Liver (tissue), 9 donors: Measurements from ENCODE around the gene ZFAND2A. TPM values are rescaled to one million over a fixed set of nuclear protein-coding genes. Genes with fewer than 3 reads are reported as not detected.

Experiments
- DNase-seq: peaks from one replicate; pipeline ENCODE4 v3.0.0-alpha.2; 2017; ENCODE audit warnings: low spot score
- H3K27ac ChIP-seq, 2 donors: one replicate each; pipeline ENCODE4 v1.7.0; 2013; ENCODE audit warnings: inconsistent platforms in 2 of 2, low read length in 2 of 2, control low read depth in 1 of 2, low read depth in 1 of 2, mild to moderate bottlenecking in 1 of 2
- H3K27me3 ChIP-seq, 4 donors: one replicate each; pipeline versions ENCODE4 v1.6.1 to v1.7.0; 2013; ENCODE audit warnings: low read length in 3 of 4, inconsistent platforms in 1 of 4, mild to moderate bottlenecking in 1 of 4, moderate library complexity in 1 of 4; ENCODE audit not compliant: control insufficient read depth in 4 of 4, insufficient read depth in 4 of 4
- H3K36me3 ChIP-seq, 4 donors: one replicate each; pipeline versions ENCODE4 v1.6.1 to v1.7.0; 2013; ENCODE audit warnings: low read length in 3 of 4, mild to moderate bottlenecking in 3 of 4, low read depth in 1 of 4, moderate library complexity in 1 of 4; ENCODE audit not compliant: control insufficient read depth in 4 of 4, insufficient read depth in 3 of 4
- H3K4me1 ChIP-seq, 4 donors: one replicate each; pipeline versions ENCODE4 v1.6.1 to v1.7.0; 2013; ENCODE audit warnings: low read length in 3 of 4, mild to moderate bottlenecking in 3 of 4, moderate library complexity in 1 of 4; ENCODE audit not compliant: control insufficient read depth in 4 of 4, insufficient read depth in 4 of 4
- H3K4me3 ChIP-seq, 3 donors: one replicate each; pipeline versions ENCODE4 v1.6.1 to v1.7.0; 2013; ENCODE audit warnings: low read length in 3 of 3, control low read depth in 1 of 3, low read depth in 1 of 3, mild to moderate bottlenecking in 1 of 3
- H3K9ac ChIP-seq, 2 donors: one replicate each; pipeline ENCODE4 v1.7.0; 2013; ENCODE audit warnings: low read length in 2 of 2, mild to moderate bottlenecking in 2 of 2, moderate library complexity in 2 of 2, control low read depth in 1 of 2, low read depth in 1 of 2
- H3K9me3 ChIP-seq, 4 donors: one replicate each; pipeline versions ENCODE4 v1.6.1 to v1.7.0; 2013; ENCODE audit warnings: low read length in 3 of 4; ENCODE audit not compliant: control insufficient read depth in 4 of 4
- EGR1 ChIP-seq, 2 donors: IDR thresholded peaks; 2 replicates each; pipeline ENCODE4 v1.6.1; 2016 to 2018; ENCODE audit warnings: antibody characterized with exemption in 2 of 2, low read depth in 2 of 2
- FOXA1 ChIP-seq: IDR thresholded peaks from 2 replicates; pipeline ENCODE4 v1.6.1; 2016; ENCODE audit warnings: antibody characterized with exemption
- FOXA2 ChIP-seq: IDR thresholded peaks from 2 replicates; pipeline ENCODE4 v1.6.1; 2016; ENCODE audit warnings: antibody characterized with exemption
- GABPA ChIP-seq, 2 donors: IDR thresholded peaks in 1 of 2; conservative IDR thresholded peaks in 1 of 2; 2 replicates each; pipeline ENCODE4 v1.6.1; 2016; ENCODE audit warnings: antibody characterized with exemption in 2 of 2, mild to moderate bottlenecking in 1 of 2, moderate library complexity in 1 of 2
- HNF4A ChIP-seq, 2 donors: conservative IDR thresholded peaks; 2 replicates each; pipeline ENCODE4 v1.6.1; 2016; ENCODE audit warnings: antibody characterized with exemption in 2 of 2, mild to moderate bottlenecking in 2 of 2
- HNF4G ChIP-seq: IDR thresholded peaks from 2 replicates; pipeline ENCODE4 v1.6.1; 2016; ENCODE audit warnings: antibody characterized with exemption
- JUND ChIP-seq, 2 donors: IDR thresholded peaks; 2 replicates each; pipeline ENCODE4 v1.6.1; 2016; ENCODE audit warnings: antibody characterized with exemption in 2 of 2
- NR2F2 ChIP-seq: IDR thresholded peaks from 2 replicates; pipeline ENCODE4 v1.6.1; 2016; ENCODE audit warnings: antibody characterized with exemption
- RAD21 ChIP-seq, 2 donors: IDR thresholded peaks; 2 replicates each; pipeline ENCODE4 v1.6.1; 2016; ENCODE audit warnings: antibody characterized with exemption in 2 of 2, mild to moderate bottlenecking in 2 of 2
- RXRA ChIP-seq, 2 donors: IDR thresholded peaks; 2 replicates each; pipeline ENCODE4 v1.6.1; 2017 to 2018; ENCODE audit warnings: antibody characterized with exemption in 2 of 2, mild to moderate bottlenecking in 1 of 2
- SP1 ChIP-seq: IDR thresholded peaks from 2 replicates; pipeline ENCODE4 v1.6.1; 2018; ENCODE audit warnings: antibody characterized with exemption, mild to moderate bottlenecking
- TAF1 ChIP-seq: conservative IDR thresholded peaks from 2 replicates; pipeline ENCODE4 v1.6.1; 2016; ENCODE audit warnings: antibody characterized with exemption, mild to moderate bottlenecking
- YY1 ChIP-seq: IDR thresholded peaks from 2 replicates; pipeline ENCODE4 v1.6.1; 2016; ENCODE audit warnings: antibody characterized with exemption, mild to moderate bottlenecking
- WGBS: extraction: QIAGEN DNeasy Blood & Tissue Kit; methylation state at CpG from one replicate; pipeline ENCODE4 v1.1.7; 2013; 5-methylcytosine and 5-hydroxymethylcytosine counted together
- polyA plus RNA-seq, 2 donors: library from polyadenylated mRNA; stranded (reverse) in 1 of 2; unstranded in 1 of 2; fragments of 200-250 nt in 1 of 2; fragments of >200 nt in 1 of 2; fragmentation: Nextera tagmentation in 1 of 2; extraction: Ambion mirVana in 1 of 2; gene quantifications; one replicate each; pipeline versions ENCODE4 v1.2.1 to v1.2.3, GENCODE V29; 2013 to 2015
- total RNA-seq, 2 donors: library from RNA; depleted of rRNA; stranded (reverse); fragments of >200 nt; gene quantifications; one replicate each; pipeline ENCODE4 v1.2.3, GENCODE V29; 2014
- TF ChIP-seq, protein P1 (sequence below): IDR thresholded peaks from 2 replicates; pipeline ENCODE4 v1.6.1; 2016; ENCODE audit warnings: antibody characterized with exemption
- TF ChIP-seq, protein P2 (sequence below): IDR thresholded peaks from 2 replicates; pipeline ENCODE4 v1.6.1; 2016; ENCODE audit warnings: antibody characterized with exemption
- TF ChIP-seq, protein P3 (sequence below): IDR thresholded peaks from 2 replicates; pipeline ENCODE4 v1.6.1; 2016; ENCODE audit warnings: antibody characterized with exemption, mild to moderate bottlenecking
- TF ChIP-seq, protein P4 (sequence below): IDR thresholded peaks from 2 replicates; pipeline ENCODE4 v1.6.1; 2016; ENCODE audit warnings: antibody characterized with exemption
- TF ChIP-seq, protein P5 (sequence below): fragments of 150-350 bp; IDR thresholded peaks from 2 replicates; pipeline ENCODE4 v1.5.1; 2017; ENCODE audit warnings: improper control_type of control experiment, low read depth, low read length; ENCODE audit not compliant: missing input control
- donor health status: healthy.
- donor health status: healthy.
- donor health status: healthy.
- donor health status: healthy.
- donor health status: healthy.

Gene ZFAND2A
- total and polyA plus RNA-seq, 4 donors, result 12.5 to 53.3 (median 33.5) TPM

DNA sequence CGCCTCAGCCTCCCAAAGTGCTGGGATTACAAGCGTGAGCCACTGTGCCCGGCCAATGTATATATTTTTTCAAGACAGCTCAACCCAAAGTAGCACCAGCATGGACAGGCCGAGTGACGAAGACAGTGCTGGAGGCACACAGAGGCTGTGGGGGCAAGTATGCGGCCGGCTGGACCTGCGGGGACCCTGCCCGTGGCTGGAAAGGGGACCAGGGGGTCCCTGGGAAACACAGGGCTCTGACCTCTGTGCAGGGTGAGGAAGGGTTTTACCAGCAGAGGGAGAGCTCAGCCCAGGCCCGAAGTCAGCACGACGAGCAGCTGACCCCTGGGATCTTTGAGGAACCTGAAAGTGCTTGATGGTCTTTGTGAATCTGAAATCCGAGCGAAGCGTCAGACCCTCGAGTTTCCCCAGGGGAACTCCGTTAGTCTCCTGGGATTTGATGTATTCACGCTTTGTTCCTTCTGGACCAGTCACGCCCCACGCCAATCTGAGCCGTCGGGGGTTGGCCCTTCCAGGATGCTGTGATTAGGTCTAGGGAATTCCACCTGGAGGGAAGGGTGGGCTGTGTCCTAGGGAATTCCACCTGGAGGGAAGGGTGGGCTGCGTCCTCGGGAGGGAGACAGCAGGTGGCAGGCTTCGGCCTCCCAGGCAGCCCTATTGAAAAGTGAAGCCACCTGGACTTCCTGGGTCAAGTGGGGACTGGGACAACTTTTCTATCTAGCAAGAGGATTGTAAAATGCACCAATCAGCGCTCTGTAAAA is 10.9 kb upstream of the ZFAND2A start:
- Histone ChIP-seq H3K27me3 (no peaks in the 10 kb centered on the region), H3K27ac (no peak overlapping the region), H3K4me3 (no peak overlapping the region), H3K9ac (no peak overlapping the region), H3K9me3 (no peaks in the 10 kb centered on the region), H3K4me1 (peaks cover 7 to 15% (median 11%) of the 10 kb centered on the region in 4 donors), H3K36me3 (no peaks in the 10 kb centered on the region)
- TF ChIP-seq, protein P1, sequence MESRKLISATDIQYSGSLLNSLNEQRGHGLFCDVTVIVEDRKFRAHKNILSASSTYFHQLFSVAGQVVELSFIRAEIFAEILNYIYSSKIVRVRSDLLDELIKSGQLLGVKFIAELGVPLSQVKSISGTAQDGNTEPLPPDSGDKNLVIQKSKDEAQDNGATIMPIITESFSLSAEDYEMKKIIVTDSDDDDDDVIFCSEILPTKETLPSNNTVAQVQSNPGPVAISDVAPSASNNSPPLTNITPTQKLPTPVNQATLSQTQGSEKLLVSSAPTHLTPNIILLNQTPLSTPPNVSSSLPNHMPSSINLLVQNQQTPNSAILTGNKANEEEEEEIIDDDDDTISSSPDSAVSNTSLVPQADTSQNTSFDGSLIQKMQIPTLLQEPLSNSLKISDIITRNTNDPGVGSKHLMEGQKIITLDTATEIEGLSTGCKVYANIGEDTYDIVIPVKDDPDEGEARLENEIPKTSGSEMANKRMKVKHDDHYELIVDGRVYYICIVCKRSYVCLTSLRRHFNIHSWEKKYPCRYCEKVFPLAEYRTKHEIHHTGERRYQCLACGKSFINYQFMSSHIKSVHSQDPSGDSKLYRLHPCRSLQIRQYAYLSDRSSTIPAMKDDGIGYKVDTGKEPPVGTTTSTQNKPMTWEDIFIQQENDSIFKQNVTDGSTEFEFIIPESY, result no peak
- TF ChIP-seq HNF4A (conservative IDR thresholded peaks at IDR 0.05) (no peak), TAF1 (no peak), GABPA (IDR thresholded peaks at IDR 0.05 in 1 of 2, conservative IDR thresholded peaks at IDR 0.05 in 1 of 2) (no peak), FOXA1 (no peak), NR2F2 (no peak), HNF4G (no peak), RXRA (IDR thresholded peaks at IDR 0.05) (no peak), EGR1 (IDR thresholded peaks at IDR 0.05; ENCODE audit: low read depth in 2 of 2) (no peak), SP1 (no peak), FOXA2 (no peak), JUND (IDR thresholded peaks at IDR 0.05) (no peak), YY1 (no peak), RAD21 (IDR thresholded peaks at IDR 0.05) (no peak)
- TF ChIP-seq, protein P2, sequence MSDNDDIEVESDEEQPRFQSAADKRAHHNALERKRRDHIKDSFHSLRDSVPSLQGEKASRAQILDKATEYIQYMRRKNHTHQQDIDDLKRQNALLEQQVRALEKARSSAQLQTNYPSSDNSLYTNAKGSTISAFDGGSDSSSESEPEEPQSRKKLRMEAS, result no peak
- TF ChIP-seq, protein P3, sequence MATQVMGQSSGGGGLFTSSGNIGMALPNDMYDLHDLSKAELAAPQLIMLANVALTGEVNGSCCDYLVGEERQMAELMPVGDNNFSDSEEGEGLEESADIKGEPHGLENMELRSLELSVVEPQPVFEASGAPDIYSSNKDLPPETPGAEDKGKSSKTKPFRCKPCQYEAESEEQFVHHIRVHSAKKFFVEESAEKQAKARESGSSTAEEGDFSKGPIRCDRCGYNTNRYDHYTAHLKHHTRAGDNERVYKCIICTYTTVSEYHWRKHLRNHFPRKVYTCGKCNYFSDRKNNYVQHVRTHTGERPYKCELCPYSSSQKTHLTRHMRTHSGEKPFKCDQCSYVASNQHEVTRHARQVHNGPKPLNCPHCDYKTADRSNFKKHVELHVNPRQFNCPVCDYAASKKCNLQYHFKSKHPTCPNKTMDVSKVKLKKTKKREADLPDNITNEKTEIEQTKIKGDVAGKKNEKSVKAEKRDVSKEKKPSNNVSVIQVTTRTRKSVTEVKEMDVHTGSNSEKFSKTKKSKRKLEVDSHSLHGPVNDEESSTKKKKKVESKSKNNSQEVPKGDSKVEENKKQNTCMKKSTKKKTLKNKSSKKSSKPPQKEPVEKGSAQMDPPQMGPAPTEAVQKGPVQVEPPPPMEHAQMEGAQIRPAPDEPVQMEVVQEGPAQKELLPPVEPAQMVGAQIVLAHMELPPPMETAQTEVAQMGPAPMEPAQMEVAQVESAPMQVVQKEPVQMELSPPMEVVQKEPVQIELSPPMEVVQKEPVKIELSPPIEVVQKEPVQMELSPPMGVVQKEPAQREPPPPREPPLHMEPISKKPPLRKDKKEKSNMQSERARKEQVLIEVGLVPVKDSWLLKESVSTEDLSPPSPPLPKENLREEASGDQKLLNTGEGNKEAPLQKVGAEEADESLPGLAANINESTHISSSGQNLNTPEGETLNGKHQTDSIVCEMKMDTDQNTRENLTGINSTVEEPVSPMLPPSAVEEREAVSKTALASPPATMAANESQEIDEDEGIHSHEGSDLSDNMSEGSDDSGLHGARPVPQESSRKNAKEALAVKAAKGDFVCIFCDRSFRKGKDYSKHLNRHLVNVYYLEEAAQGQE, result no peak
- TF ChIP-seq, protein P4, sequence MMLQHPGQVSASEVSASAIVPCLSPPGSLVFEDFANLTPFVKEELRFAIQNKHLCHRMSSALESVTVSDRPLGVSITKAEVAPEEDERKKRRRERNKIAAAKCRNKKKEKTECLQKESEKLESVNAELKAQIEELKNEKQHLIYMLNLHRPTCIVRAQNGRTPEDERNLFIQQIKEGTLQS, result no peak
- TF ChIP-seq, protein P5, sequence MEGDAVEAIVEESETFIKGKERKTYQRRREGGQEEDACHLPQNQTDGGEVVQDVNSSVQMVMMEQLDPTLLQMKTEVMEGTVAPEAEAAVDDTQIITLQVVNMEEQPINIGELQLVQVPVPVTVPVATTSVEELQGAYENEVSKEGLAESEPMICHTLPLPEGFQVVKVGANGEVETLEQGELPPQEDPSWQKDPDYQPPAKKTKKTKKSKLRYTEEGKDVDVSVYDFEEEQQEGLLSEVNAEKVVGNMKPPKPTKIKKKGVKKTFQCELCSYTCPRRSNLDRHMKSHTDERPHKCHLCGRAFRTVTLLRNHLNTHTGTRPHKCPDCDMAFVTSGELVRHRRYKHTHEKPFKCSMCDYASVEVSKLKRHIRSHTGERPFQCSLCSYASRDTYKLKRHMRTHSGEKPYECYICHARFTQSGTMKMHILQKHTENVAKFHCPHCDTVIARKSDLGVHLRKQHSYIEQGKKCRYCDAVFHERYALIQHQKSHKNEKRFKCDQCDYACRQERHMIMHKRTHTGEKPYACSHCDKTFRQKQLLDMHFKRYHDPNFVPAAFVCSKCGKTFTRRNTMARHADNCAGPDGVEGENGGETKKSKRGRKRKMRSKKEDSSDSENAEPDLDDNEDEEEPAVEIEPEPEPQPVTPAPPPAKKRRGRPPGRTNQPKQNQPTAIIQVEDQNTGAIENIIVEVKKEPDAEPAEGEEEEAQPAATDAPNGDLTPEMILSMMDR, result no peak
- 89% methylated on average over 26 of the region's 26 CpGs for WGBS
- DNase-seq, result no peak
